HEK293T (cell line): ENCODE results near the gene RTCB.

Experiments used
- BHLHE40 ChIP-seq: fragments of 450-650 bp; IDR thresholded peaks from 2 replicates; pipeline ENCODE4 v1.6.1; 2016; ENCODE audit warnings: mild to moderate bottlenecking, moderate library complexity, borderline replicate concordance
- ELF4 ChIP-seq: fragments of 450-650 bp; IDR thresholded peaks from 2 replicates; pipeline ENCODE4 v1.6.1; 2017; ENCODE audit warnings: antibody characterized with exemption
- FOXK2 ChIP-seq: fragments of 450-650 bp; IDR thresholded peaks from 2 replicates; pipeline ENCODE4 v1.6.1; 2016; ENCODE audit warnings: mild to moderate bottlenecking
- HDGF ChIP-seq: fragments of 450-650 bp; IDR thresholded peaks from 2 replicates; pipeline ENCODE4 v1.6.1; 2017; ENCODE audit warnings: antibody characterized with exemption, borderline replicate concordance
- SP1 ChIP-seq: fragments of 450-650 bp; IDR thresholded peaks from 2 replicates; pipeline ENCODE4 v1.6.1; 2017
- SUZ12 ChIP-seq: fragments of 450-650 bp; IDR thresholded peaks from 2 replicates; pipeline ENCODE4 v1.6.1; 2016; ENCODE audit warnings: mild to moderate bottlenecking

DNA sequence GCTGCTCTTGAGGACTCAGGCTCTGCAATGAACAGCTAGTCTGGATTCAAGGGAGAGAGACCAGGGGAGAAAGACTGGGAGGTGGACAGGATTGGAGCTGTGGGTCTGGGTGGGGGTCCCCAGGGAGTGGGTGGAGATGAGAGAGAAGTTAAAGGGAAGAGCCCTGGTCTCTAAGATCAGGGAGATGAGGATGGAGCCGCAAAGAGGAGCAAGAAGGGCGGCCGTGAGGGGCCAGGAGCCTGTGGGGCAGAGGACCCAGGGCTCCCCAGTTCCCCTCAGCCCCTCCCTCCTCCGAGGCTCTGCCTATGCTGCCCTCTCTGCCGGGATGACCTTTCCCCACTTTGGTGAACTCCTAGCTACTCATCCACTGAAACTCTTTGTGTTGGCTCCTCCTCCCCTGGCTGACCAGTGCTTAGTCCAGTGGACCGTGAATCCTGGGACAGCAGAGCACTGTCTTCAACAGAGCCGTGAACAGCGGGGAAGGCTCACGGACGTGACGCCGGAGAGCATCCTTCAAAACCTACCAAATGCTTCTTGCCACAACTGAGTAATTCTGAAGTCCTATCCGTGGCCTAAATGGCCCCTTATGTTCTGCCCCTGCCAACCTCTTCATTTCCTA lies 70.8 kb downstream of the RTCB start:
- TF ChIP-seq ELF4 (no peak), HDGF (no peak), BHLHE40 (no peak), SUZ12 (no peak), SP1 (no peak), FOXK2 (no peak)
